Kasumi-1 (cell line): Measurements from ENCODE around the gene S100A14.
A peak's percentile ranks its signal among the peaks of the same experiment; 100 is the strongest.

Source experiments
- DNase-seq, 2 experiments: peaks; one replicate each; lab custom pipeline; 2025; lab: John Stamatoyannopoulos, UW

The S100A14 gene

GRCh38 chr1:153639280-153639679 lies 23.2 kb upstream of the S100A14 start:
- DNase-seq: no peak

DNA sequence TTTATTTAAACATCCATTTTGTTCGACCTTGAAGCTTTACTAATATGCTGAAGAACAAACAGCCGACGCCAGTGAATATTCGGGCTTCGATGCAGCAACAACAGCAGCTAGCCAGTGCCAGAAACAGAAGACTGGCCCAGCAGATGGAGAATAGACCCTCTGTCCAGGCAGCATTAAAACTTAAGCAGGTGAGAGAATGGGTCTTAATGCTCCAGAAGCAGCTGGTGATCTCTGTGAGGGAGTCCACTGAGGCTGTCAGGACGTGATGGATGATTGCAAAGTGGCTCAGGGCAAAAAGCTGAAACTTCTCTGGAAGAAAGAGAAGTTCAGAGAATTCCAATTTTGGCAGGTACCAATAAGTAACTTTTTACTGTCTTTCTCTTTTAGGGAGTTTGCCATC lies 22.1 kb upstream of the S100A14 start:
- DNase-seq: no peak

GRCh38 chr1:153636312-153636711 lies 20.2 kb upstream of the S100A14 start:
- no peak for DNase-seq

- DNase-seq: no peak
Observed at GRCh38 chr1:153635872-153636271, 19.7 kb upstream of the S100A14 start.

DNA sequence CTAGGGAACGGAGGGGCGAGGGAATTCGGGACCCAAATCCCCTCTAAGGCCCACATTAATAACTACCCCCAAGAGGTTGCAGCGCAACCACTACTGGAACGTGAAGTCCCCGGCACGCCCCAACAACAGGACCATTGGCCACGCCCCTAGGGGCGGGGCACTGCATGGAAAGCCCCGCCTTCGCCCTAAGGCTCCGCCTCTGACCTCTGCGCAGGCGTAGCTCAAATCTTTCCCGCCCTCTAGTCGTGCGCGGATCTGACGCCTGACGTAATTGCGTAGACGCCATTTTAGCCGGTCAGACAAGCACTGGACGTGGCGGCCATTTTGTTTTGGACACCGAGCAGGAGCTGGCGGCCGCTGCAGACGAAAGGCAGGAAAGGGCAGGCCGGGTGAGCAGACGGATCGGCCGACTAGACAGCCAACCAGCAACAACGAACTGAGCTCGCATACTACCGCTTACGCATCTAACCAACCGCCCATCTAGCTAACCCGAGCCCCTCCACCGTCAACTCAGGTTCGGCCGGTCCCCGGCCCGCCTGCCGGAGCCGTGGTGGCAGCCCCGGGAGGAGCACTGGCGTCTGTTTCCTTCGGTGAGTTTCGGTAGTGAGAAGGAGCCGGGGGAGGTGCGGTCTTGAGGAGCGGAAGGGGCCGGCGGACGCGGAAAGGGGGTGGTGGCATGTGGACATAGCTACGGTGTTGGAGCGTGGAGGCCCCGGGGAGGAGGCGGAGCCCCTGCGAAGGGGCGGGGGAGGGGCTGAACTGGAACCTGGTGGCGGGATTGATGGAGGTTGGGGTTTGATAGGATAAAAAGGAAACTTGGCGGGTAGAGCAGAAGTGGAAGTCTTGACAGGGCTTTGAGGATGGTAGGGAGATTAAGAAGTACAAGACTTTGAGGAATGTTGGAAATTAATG lies 17.9 kb upstream of the S100A14 start, which contains the start of gene CHTOP:
Gene CHTOP (plus strand): TSS at position 313 of the 912 bp plus-strand sequence. CDS start 2,523 bp downstream, outside the sequence.
- peak; percentile 91 to 96 for DNase-seq

- no peak for DNase-seq
Observed at GRCh38 chr1:153633161-153633753, 17.1 kb upstream of the S100A14 start.

- DNase-seq: no peak
Observed at GRCh38 chr1:153631047-153632022, 15.2 kb upstream of the S100A14 start.

GRCh38 chr1:153630384-153630783 lies 14.3 kb upstream of the S100A14 start:
- no peak for DNase-seq

- no peak for DNase-seq
Observed at GRCh38 chr1:153629971-153630370, 13.8 kb upstream of the S100A14 start.

- no peak for DNase-seq
Observed at GRCh38 chr1:153629343-153629665, 13.2 kb upstream of the S100A14 start.

GRCh38 chr1:153628638-153629342 lies 12.7 kb upstream of the S100A14 start:
- no peak for DNase-seq

- no peak for DNase-seq
Observed at GRCh38 chr1:153627715-153628626, 11.8 kb upstream of the S100A14 start, which contains the start of gene S100A1. TSS of gene S100A1 (plus strand) at chr1:153628434. CDS start at chr1:153630522, 2,088 bp downstream.

- DNase-seq: peak; percentile 77 to 85
Observed at GRCh38 chr1:153626904-153627714, 11.0 kb upstream of the S100A14 start, which contains the start of gene S100A13. TSS of gene S100A13 (minus strand) at chr1:153627505. CDS start at chr1:153626472, 1,033 bp downstream.

GRCh38 chr1:153626477-153626903 lies 10.4 kb upstream of the S100A14 start:
- DNase-seq: no peak

DNA sequence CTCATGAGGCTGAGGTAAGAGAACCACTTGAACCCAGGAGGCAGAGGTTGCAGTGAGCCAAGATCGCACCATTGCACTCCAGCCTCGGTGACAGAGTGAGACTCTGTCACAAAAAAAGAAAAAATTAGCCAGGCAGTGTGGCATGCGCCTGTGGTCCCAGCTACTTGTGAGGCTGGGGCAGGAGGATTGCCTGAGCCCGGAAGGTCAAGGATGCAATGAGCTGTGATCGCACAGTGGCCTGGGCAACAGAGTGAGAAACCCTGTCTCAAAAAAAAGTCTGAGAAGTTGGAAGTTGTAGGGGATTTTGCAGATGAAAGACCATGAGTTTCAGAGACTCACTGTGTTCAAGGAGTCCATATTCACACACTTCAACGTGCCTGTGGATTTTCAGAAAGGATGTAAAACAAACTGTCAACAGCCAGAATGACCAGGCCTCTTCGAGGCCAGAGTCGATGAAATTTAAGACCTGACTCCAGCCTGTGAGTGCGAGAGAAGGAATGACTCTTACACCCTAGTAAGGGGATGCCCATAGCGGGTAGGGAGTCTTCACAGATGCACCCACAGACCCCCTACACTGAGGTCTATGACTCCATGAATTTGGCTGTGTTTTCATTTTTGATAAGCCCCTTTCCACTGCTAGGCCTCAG lies 9.0 kb upstream of the S100A14 start:
- no peak for DNase-seq

GRCh38 chr1:153623101-153623500 lies 7.0 kb upstream of the S100A14 start:
- DNase-seq: no peak

DNA sequence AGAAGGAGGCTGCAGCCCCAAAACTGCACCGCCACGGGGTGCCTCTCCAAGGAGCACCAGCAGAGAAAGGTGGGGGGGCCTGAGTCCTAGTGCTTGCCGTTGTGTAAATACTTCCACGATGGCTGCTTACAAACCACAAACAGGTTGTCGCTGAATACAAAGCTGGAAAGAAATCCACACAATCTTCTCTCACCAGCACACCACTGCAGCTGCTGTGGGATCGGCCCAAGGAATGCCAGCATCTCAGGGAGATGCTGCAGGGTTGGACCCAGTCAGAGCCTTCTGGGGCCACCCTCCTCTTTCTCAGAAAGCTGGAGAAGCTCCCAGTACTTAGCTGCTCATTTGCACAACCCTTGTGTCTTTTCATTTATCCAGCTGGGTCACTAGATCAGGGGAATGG lies 3.0 kb upstream of the S100A14 start:
- no peak for DNase-seq

- DNase-seq: peak in 1 of 2 experiments; percentile 22
Observed at GRCh38 chr1:153617663-153618062, 1.5 kb upstream of the S100A14 start.

GRCh38 chr1:153616917-153617311 lies 789 bp upstream of the S100A14 start:
- DNase-seq: no peak
